Vagina (tissue), 2 donors: Measurements from ENCODE around the gene RAD23B.

ENCODE experiments used
- POLR2AphosphoS5 ChIP-seq, 2 donors: sonication (generic); formaldehyde crosslinking; IDR thresholded peaks; one replicate each; pipeline ENCODE4 v1.9.0; 2017; ENCODE audit warnings: antibody characterized with exemption in 2 of 2, mild to moderate bottlenecking in 2 of 2, low read depth in 1 of 2; ENCODE audit not compliant: insufficient read depth in 1 of 2
- TF ChIP-seq, protein P1 (sequence below), 3 experiments: fragments of 450-650 bp in 2 of 3; fragments of 200-600 bp in 1 of 3; sonication (generic) in 1 of 3; IDR thresholded peaks; one replicate each; pipeline ENCODE4 v1.5.1; 2017 to 2019; ENCODE audit warnings: antibody characterized with exemption in 3 of 3, mild to moderate bottlenecking in 2 of 3, moderate library complexity in 2 of 3

DNA sequence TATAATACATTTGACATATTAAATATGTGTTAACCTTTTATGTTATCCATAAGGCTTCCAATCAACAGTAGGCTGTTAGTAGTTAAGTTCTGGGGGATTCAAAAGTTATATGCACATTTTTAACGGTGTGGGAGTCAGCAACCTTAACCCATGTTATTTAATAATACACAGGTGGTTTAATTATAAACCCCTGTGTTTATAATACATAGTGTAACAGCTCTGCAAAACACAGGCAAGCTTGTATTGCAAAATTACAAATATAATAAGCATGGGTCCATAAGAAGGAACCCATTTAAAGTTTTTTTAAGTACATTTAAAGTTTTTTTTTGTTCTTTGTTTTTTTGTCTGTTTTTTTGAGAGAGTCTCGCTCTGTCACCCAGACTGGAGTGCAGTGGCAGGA is 14.5 kb upstream of the RAD23B start:
- TF ChIP-seq, protein P1, sequence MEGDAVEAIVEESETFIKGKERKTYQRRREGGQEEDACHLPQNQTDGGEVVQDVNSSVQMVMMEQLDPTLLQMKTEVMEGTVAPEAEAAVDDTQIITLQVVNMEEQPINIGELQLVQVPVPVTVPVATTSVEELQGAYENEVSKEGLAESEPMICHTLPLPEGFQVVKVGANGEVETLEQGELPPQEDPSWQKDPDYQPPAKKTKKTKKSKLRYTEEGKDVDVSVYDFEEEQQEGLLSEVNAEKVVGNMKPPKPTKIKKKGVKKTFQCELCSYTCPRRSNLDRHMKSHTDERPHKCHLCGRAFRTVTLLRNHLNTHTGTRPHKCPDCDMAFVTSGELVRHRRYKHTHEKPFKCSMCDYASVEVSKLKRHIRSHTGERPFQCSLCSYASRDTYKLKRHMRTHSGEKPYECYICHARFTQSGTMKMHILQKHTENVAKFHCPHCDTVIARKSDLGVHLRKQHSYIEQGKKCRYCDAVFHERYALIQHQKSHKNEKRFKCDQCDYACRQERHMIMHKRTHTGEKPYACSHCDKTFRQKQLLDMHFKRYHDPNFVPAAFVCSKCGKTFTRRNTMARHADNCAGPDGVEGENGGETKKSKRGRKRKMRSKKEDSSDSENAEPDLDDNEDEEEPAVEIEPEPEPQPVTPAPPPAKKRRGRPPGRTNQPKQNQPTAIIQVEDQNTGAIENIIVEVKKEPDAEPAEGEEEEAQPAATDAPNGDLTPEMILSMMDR (IDR thresholded peaks at IDR 0.05) = no peak
- TF ChIP-seq POLR2AphosphoS5 (IDR thresholded peaks at IDR 0.05; ENCODE audit: insufficient read depth in 1 of 2, low read depth in 1 of 2) = no peak
